GM13977 (cell line): ENCODE data around the gene GPR61.
A peak's percentile ranks its signal among the peaks of the same experiment; 100 is the strongest.

Experiments used
- DNase-seq: peaks from one replicate; pipeline ENCODE4 v3.0.0; 2012; ENCODE audit warnings: low spot score
- CTCF ChIP-seq: IDR thresholded peaks from 2 replicates; pipeline ENCODE4 v1.5.1; 2012; ENCODE audit warnings: mild to moderate bottlenecking, control low read depth; ENCODE audit not compliant: insufficient read depth; ENCODE audit errors: extremely low read depth, missing control alignments
- in situ Hi-C: fragments of 300-500 bp; cut with MboI; formaldehyde crosslinking; loops from one replicate; pipeline ENCODE4 v1.12.0; 2022; ENCODE audit warnings: low sequenced_read_pairs, low pct_unique_long_range_greater_than_20kb, mixed read lengths, inconsistent platforms; ENCODE audit not compliant: unreplicated experiment

GPR61 gene

GRCh38 chr1:109493805-109494539 is 45.7 kb upstream of the GPR61 start, which contains the start of gene CYB561D1:
CYB561D1 (plus strand) TSS chr1:109494094; CDS start chr1:109494140, 46 bp downstream.
- in situ Hi-C loops = loop anchor here (5.0 kb wide), 1 partner anchor 38 kb away; no protein-coding TSS in a partner anchor
- peak; percentile 93 for DNase-seq
- TF ChIP-seq CTCF = peak; percentile 94

- TF ChIP-seq CTCF = no peak
- no peak for DNase-seq
- in situ Hi-C loops = no loop called here
Observed at GRCh38 chr1:109495738-109496137, 43.9 kb upstream of the GPR61 start.

- in situ Hi-C loops = no loop called here
Observed at GRCh38 chr1:109497449-109498160, 42.1 kb upstream of the GPR61 start.

GRCh38 chr1:109498161-109498801 is 41.4 kb upstream of the GPR61 start:
- no peak for DNase-seq
- in situ Hi-C loops = no loop called here
- TF ChIP-seq CTCF = peak; percentile 52

More at GRCh38 chr1:109497449-109498160, 42.1 kb upstream of the GPR61 start:
- TF ChIP-seq CTCF = no peak
- no peak for DNase-seq

- in situ Hi-C loops = no loop called here
- TF ChIP-seq CTCF = no peak
- no peak for DNase-seq
Observed at GRCh38 chr1:109499081-109499480, 40.6 kb upstream of the GPR61 start.

GRCh38 chr1:109499661-109500536 is 39.8 kb upstream of the GPR61 start:
- in situ Hi-C loops = no loop called here
- TF ChIP-seq CTCF = peak; percentile 64
- no peak for DNase-seq
